ENCODE results near the gene PTPRM. TPM values are rescaled to one million over a fixed set of nuclear protein-coding genes. Genes with fewer than 3 reads are reported as not detected.

Gene PTPRM
- total RNA-seq, 4 donors from 2014 or later: 206 to 337 (median 255) TPM

DNA sequence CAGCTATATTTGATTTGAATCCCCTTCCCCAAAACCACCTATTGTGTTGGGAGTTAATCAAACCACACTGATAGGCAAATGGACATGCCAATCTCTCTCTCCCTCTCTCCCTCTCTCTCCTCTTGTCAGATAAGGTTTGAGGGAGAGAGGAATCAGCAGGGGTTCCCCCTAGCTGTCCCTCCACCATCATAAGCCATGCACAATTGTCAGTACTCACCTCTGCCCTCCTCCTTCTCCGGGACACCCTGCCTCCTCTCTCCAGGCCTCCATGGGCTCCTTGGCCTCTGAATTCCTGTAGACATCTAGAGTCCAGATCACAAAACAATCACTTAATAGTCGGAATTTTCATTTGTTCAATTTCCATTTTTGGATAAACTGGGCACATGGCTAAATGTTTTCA, 798.4 kb downstream of the PTPRM start:
- no peak for TF ChIP-seq CTCF (IDR thresholded peaks at IDR 0.05; ENCODE audit: low read depth)

DNA sequence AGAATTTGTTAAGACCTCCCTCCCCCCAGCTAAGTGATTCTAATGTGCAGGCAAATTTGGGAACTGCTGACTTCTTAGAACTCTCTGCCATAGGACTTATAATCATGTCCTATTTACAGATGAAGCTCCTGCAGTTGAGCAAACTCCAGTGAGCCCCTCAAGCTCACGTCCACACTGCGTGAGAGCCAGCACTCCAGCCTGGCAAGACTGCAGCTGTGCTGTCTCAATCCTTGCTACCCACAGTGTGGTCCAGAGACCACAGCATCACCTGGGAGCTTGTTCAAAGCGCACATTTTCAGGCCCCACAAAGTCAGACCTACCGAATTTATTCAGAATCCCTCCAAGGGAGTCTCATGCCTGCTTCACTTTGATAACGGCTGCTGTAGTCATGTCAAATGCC, 799.0 kb downstream of the PTPRM start:
- TF ChIP-seq CTCF (IDR thresholded peaks at IDR 0.05; ENCODE audit: low read depth): no peak

GRCh38 chr18:8366656-8367055, 799.5 kb downstream of the PTPRM start:
- TF ChIP-seq CTCF (IDR thresholded peaks at IDR 0.05; ENCODE audit: low read depth): no peak

GRCh38 chr18:8367217-8367988, 800.3 kb downstream of the PTPRM start:
- TF ChIP-seq CTCF (IDR thresholded peaks at IDR 0.05; ENCODE audit: low read depth): no peak

DNA sequence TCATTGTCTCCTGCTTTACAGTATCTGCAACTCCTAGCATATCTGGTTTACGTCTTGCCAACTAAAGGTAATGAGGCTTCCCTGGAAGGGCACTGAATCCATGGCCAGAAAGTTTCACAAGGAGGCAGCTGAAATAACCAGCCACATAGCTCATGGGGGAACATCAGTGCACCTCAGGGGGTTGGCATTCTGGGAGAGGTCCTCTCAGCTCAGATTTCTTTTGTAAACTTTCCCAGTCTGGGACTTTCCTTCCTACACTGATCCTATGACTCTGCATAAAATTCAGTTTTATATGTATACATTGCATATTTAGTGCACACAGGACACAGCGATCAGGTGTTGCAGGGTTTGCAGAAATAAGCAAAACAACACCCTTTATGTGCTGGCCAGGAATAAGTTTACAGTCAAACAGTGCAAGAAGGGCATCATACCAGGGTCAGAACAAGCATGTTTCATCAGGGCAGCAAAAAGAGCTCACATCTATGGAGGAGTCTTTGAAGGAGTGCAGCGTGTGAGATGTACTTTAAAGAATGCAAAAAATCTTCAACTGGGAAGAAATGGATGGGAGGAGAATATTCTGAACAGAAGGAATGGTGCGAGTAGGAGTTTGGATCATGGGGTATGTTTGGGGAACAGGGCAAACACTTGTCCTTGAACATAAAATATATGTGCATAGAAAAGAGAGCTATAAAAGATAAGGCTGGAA, 801.5 kb downstream of the PTPRM start:
- no peak for TF ChIP-seq CTCF (IDR thresholded peaks at IDR 0.05; ENCODE audit: low read depth)

DNA sequence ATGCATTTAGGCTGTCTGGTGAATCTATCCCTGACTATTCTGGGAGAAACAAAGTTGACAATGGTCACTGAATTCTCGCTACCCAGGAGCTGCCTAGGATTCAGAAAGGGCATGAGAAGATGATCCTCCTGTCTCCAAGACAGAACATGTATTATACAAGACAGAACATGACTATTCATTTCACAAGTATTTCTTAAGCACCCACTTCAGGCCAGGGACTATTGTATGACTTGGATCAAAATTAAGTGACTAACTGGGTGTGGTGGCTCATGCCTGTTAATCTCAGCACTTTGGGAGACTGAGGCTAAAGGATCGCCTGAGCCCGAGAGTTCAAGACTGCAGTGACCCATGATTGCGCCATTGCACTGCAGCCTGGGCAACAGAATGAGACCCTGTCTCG, 806.4 kb downstream of the PTPRM start:
- no peak for TF ChIP-seq CTCF (IDR thresholded peaks at IDR 0.05; ENCODE audit: low read depth)

- TF ChIP-seq CTCF (IDR thresholded peaks at IDR 0.05; ENCODE audit: low read depth): no peak
These were observed 807.6 kb downstream of the PTPRM start for GRCh38 chr18:8374676-8375075.

All from subcutaneous adipose tissue (tissue), 4 donors.